Natural killer cell treated with Interleukin-12 subunit alpha and Interleukin-12 subunit beta and Interleukin-15 and Interleukin-18, amount 100 ng/mL, for 72 hours (primary cell): ENCODE measurements around the gene ADAMTSL2. TPM values are rescaled to one million over a fixed set of nuclear protein-coding genes. Genes with fewer than 3 reads are reported as not detected.

Source experiments
- ATAC-seq, 2 donors: fragments of 150-1000 bp; cut with Tn5 transposase in 1 of 2; sonication (Bioruptor Pico), chemical (Tn5 transposase) in 1 of 2; 2 replicates each; pipeline ENCODE4 v1.10.0; 2021
- DNase-seq: peaks from one replicate; pipeline ENCODE4 v3.0.0; 2022; ENCODE audit warnings: low spot score
- H3K27ac Mint-ChIP-seq, 2 donors: 1 replicate in 1 of 2; 2 replicates in 1 of 2; pipeline ENCODE4 v1.8.0; 2022; ENCODE audit warnings: mixed read lengths in 2 of 2, mild to moderate bottlenecking in 1 of 2, moderate library complexity in 1 of 2
- H3K27me3 Mint-ChIP-seq, 2 donors: 1 replicate in 1 of 2; 2 replicates in 1 of 2; pipeline ENCODE4 v1.8.0; 2022; ENCODE audit warnings: mixed read lengths in 2 of 2
- H3K36me3 Mint-ChIP-seq: one replicate; pipeline ENCODE4 v1.8.0; 2022; ENCODE audit warnings: mixed read lengths
- H3K4me1 Mint-ChIP-seq, 2 donors: 1 replicate in 1 of 2; 2 replicates in 1 of 2; pipeline ENCODE4 v1.8.0; 2022; ENCODE audit warnings: low read depth in 2 of 2, mixed read lengths in 2 of 2, mild to moderate bottlenecking in 1 of 2
- H3K4me3 Mint-ChIP-seq: one replicate; pipeline ENCODE4 v1.8.0; 2022; ENCODE audit warnings: mixed read lengths
- H3K9me3 Mint-ChIP-seq: 2 replicates; pipeline ENCODE4 v1.8.0; 2022; ENCODE audit warnings: mixed read lengths
- total RNA-seq, 2 donors: library from RNA; stranded (reverse); gene quantifications; one replicate each; pipeline ENCODE4 v1.2.3, GENCODE V29; 2022

ADAMTSL2 gene
- total RNA-seq, 2 donors from 2014 or later: not detected

DNA sequence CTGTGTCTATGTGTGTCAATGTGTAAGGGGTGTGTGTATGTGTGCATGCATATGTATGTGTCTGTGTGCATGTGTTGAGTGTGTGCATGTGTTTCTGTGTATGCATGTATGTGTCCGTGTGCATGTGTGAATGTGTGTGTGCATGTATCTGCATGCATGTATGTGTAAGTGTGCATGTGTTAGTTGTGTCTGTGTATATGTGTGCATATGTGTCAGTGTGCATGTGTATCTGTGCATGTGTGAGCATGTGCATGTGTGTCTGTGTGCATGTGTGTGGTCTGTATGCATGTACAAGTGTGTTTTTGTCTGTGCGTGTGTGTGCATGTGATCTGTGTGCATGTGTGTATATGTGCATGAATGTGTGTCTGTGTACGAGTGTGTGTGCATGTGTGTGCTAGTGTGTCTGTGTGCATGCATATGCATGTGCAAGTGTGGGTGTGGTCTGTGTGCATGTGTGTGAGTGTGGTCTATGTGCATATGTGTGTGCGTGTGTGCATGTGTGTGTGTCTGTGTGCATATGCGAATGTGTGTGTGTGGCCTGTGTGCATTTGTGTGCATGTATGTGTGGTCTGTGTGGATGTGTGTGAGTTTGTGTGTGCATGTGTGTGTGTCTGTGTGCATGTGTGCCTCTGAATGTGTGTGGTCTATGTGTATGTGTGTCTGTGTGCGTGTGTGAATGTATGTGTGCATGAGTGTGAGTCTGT is 65.1 kb downstream of the ADAMTSL2 start:
- DNase-seq (no peak), ATAC-seq (no peak)
- H3K9me3 Mint-ChIP-seq: peaks cover 9% of the 10 kb centered on the region
- H3K27me3 Mint-ChIP-seq: peaks cover 0 to 10% of the 10 kb centered on the region in 2 donors
- H3K27ac Mint-ChIP-seq: no peak overlapping the region
- H3K4me1 Mint-ChIP-seq: peaks cover 0 to 3% of the 10 kb centered on the region in 2 donors
- H3K36me3 Mint-ChIP-seq: peaks cover 10% of the 10 kb centered on the region
- H3K4me3 Mint-ChIP-seq: no peak overlapping the region

GRCh38 chr9:133600739-133601138 is 66.2 kb downstream of the ADAMTSL2 start:
- DNase-seq (no peak), ATAC-seq (no peak)
- no peak overlapping the region for H3K27ac Mint-ChIP-seq
- peaks cover 10% of the 10 kb centered on the region for H3K36me3 Mint-ChIP-seq
- no peak overlapping the region for H3K4me3 Mint-ChIP-seq
- H3K4me1 Mint-ChIP-seq: peaks cover 0 to 3% of the 10 kb centered on the region in 2 donors
- peaks cover 0 to 11% of the 10 kb centered on the region in 2 donors for H3K27me3 Mint-ChIP-seq
- H3K9me3 Mint-ChIP-seq: peaks cover 9% of the 10 kb centered on the region

GRCh38 chr9:133601746-133602145 is 67.2 kb downstream of the ADAMTSL2 start:
- Mint-ChIP-seq H3K27me3 (peaks cover 0 to 15% of the 10 kb centered on the region in 2 donors), H3K27ac (no peak overlapping the region), H3K36me3 (peaks cover 9% of the 10 kb centered on the region), H3K4me1 (peaks cover 0 to 3% of the 10 kb centered on the region in 2 donors), H3K4me3 (no peak overlapping the region), H3K9me3 (peaks cover 9% of the 10 kb centered on the region)
- DNase-seq: no peak
- ATAC-seq: no peak

DNA sequence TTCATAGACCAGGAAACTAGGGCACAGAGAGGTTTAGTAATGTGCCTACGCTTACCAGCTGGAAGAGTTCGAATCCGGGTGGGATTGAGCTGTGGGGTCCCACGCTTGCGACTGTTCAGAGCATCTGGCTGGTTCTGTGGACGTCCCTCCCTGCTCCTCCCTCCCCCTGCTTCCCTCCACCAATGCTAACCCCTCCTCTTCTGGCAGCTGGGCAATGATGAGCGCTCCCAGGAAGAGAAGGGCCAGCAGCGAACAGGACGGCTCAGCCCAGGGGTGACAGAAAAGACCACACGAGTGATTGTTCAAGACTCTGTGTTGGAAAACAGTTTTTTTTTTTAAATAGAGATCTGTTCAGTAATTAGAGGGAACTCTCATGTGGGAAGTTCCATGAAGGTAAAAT is 67.8 kb downstream of the ADAMTSL2 start:
- Mint-ChIP-seq H3K27ac (no peak overlapping the region), H3K9me3 (peaks cover 4% of the 10 kb centered on the region), H3K27me3 (peaks cover 0 to 15% of the 10 kb centered on the region in 2 donors), H3K36me3 (peaks cover 3% of the 10 kb centered on the region), H3K4me1 (peaks cover 0 to 3% of the 10 kb centered on the region in 2 donors), H3K4me3 (no peak overlapping the region)
- DNase-seq (no peak), ATAC-seq (no peak)

DNA sequence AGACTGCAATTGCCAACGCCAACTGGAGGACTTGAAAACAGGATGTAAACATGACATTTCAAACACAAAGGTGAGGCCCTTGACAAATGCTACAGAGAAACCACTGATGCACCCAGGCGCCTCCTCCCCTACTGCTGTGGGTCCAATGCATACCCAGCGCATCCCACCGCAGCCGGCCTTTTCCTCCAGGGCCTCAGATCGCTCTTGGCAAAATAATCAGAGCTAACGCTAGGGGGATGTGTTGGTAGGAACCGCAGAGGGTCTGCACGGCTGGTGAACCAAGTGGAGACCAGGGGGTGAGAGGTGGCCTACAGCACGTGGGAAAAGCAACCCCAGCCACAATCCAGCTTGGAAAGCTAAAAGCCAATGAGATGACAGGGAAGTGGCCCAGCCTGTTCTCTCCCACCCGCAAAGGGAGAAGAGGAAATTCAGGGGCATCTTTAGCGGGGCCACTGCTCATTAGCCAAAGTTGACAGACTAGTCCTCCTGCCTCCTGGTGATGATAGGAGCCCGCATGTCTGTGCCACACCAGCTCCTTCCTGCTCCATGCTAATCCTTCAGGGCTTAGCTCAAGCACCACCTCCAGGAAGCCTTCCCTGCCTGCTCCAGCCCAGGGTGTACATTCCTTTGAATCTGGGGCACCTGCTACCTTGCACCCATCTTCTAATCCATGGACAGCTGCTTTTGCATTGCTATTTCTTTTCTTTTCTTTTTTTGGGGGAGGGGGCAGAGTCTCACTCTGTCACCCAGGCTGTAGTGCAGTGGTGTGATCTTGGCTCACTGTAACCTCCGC is 68.8 kb downstream of the ADAMTSL2 start:
- no peak for ATAC-seq

DNA sequence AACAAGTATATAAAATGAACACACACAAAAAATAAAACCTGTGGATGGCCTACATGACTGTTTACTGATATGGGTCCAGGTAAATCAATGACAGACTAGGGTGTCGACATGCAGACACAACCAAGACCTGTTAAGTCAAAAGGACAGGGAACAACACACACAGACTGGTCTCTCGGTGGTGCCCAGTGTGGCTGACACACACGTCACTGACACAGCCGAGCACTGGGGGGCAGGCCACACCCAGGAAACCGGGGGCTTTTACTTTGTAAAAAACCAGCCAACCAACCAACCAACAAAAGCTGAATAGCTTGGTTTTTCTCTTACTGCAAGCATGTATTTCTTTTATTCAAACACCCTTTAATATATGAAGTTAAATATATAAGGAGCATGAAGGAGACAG is 69.7 kb downstream of the ADAMTSL2 start:
- Mint-ChIP-seq H3K4me1 (peaks cover 0 to 3% of the 10 kb centered on the region in 2 donors), H3K36me3 (no peaks in the 10 kb centered on the region), H3K4me3 (no peak overlapping the region), H3K9me3 (no peaks in the 10 kb centered on the region), H3K27me3 (peaks cover 0 to 19% of the 10 kb centered on the region in 2 donors), H3K27ac (no peak overlapping the region)
- ATAC-seq: no peak
- peak; percentile 28 for DNase-seq

More for the DNA sequence above, 68.8 kb downstream of the ADAMTSL2 start:
- no peak overlapping the region for H3K27ac Mint-ChIP-seq
- H3K36me3 Mint-ChIP-seq: no peaks in the 10 kb centered on the region
- H3K27me3 Mint-ChIP-seq: peaks cover 0 to 17% of the 10 kb centered on the region in 2 donors
- H3K4me1 Mint-ChIP-seq: peaks cover 0 to 3% of the 10 kb centered on the region in 2 donors
- H3K4me3 Mint-ChIP-seq: no peak overlapping the region
- peak; percentile 47 for DNase-seq
- H3K9me3 Mint-ChIP-seq: no peaks in the 10 kb centered on the region

GRCh38 chr9:133604856-133605255 is 70.4 kb downstream of the ADAMTSL2 start:
- Mint-ChIP-seq H3K27ac (no peak overlapping the region), H3K4me3 (no peak overlapping the region), H3K9me3 (no peaks in the 10 kb centered on the region), H3K27me3 (peaks cover 4 to 23% of the 10 kb centered on the region in 2 donors), H3K4me1 (peaks cover 0 to 3% of the 10 kb centered on the region in 2 donors), H3K36me3 (no peaks in the 10 kb centered on the region)
- DNase-seq (no peak), ATAC-seq (no peak)

DNA sequence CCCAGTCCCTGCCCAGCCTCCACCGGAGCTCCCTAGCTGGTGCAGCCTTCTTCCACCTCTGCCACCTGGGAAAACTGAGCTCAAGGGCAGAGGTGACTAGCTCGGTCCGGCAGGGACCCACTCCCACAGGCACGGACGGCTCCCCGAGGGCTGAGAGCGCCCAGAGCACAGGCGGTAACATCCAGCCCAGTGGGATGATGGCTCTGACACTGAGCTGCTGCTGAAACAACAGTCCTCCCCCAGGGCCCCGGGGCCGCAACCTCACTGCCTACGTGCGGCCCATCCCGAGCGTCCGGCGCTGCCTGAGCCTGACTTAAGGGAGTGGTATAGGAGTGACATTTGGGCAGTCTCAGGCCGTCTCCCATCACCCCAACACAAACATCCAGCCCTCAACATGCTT is 70.9 kb downstream of the ADAMTSL2 start:
- no peak overlapping the region for H3K27ac Mint-ChIP-seq
- DNase-seq: peak; percentile 44

GRCh38 chr9:133605856-133606707 is 71.6 kb downstream of the ADAMTSL2 start:
- no peaks in the 10 kb centered on the region for H3K36me3 Mint-ChIP-seq
- H3K9me3 Mint-ChIP-seq: no peaks in the 10 kb centered on the region
- peak; percentile 6 for DNase-seq
- ATAC-seq: no peak
- no peak overlapping the region for H3K27ac Mint-ChIP-seq
- peaks cover 0 to 3% of the 10 kb centered on the region in 2 donors for H3K4me1 Mint-ChIP-seq
- peaks cover 17 to 30% of the 10 kb centered on the region in 2 donors for H3K27me3 Mint-ChIP-seq
- H3K4me3 Mint-ChIP-seq: no peak overlapping the region

More for the DNA sequence above, 70.9 kb downstream of the ADAMTSL2 start:
- Mint-ChIP-seq H3K4me1 (peaks cover 0 to 3% of the 10 kb centered on the region in 2 donors), H3K36me3 (no peaks in the 10 kb centered on the region), H3K4me3 (no peak overlapping the region), H3K9me3 (no peaks in the 10 kb centered on the region), H3K27me3 (peaks cover 10 to 27% of the 10 kb centered on the region in 2 donors)
- peak; percentile 7 to 11 for ATAC-seq

- no peak overlapping the region for H3K4me3 Mint-ChIP-seq
- H3K27me3 Mint-ChIP-seq: peaks cover 22 to 35% of the 10 kb centered on the region in 2 donors
- DNase-seq: no peak
- peaks cover 0 to 3% of the 10 kb centered on the region in 2 donors for H3K4me1 Mint-ChIP-seq
- no peaks in the 10 kb centered on the region for H3K9me3 Mint-ChIP-seq
- no peak for ATAC-seq
- no peaks in the 10 kb centered on the region for H3K36me3 Mint-ChIP-seq
- no peak overlapping the region for H3K27ac Mint-ChIP-seq
These were observed 72.2 kb downstream of the ADAMTSL2 start for GRCh38 chr9:133606708-133607025.

GRCh38 chr9:133607381-133607780 is 72.9 kb downstream of the ADAMTSL2 start:
- Mint-ChIP-seq H3K27me3 (peaks cover 27 to 37% of the 10 kb centered on the region in 2 donors), H3K27ac (no peak overlapping the region)

DNA sequence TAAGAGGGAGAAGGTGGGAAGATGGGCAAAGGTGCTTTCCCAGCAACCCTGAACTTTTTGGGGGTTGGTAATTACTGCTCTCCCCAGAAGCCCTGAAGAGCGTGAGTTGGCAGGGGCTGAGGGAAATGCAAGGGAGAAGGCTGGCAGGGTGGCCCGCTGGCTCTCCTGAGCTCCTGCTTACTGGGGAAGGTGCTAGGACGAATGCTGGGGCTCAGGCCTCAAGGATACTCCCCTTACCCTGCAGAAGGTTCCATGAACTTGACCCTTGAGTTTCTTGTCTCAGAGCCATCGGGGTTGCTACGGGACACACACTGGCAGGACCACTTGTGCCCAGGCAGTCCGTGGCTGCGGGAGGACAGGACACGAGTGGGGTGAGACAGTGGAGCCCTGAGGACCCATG is 73.5 kb downstream of the ADAMTSL2 start:
- Mint-ChIP-seq H3K4me1 (peaks cover 0 to 3% of the 10 kb centered on the region in 2 donors), H3K36me3 (no peaks in the 10 kb centered on the region), H3K27ac (no peak overlapping the region), H3K27me3 (peaks cover 27 to 37% of the 10 kb centered on the region in 2 donors), H3K4me3 (no peak overlapping the region), H3K9me3 (no peaks in the 10 kb centered on the region)
- DNase-seq: no peak
- no peak for ATAC-seq

More at GRCh38 chr9:133607381-133607780, 72.9 kb downstream of the ADAMTSL2 start:
- no peaks in the 10 kb centered on the region for H3K9me3 Mint-ChIP-seq
- no peak for DNase-seq
- peaks cover 0 to 3% of the 10 kb centered on the region in 2 donors for H3K4me1 Mint-ChIP-seq
- no peak overlapping the region for H3K4me3 Mint-ChIP-seq
- H3K36me3 Mint-ChIP-seq: no peaks in the 10 kb centered on the region
- no peak for ATAC-seq

DNA sequence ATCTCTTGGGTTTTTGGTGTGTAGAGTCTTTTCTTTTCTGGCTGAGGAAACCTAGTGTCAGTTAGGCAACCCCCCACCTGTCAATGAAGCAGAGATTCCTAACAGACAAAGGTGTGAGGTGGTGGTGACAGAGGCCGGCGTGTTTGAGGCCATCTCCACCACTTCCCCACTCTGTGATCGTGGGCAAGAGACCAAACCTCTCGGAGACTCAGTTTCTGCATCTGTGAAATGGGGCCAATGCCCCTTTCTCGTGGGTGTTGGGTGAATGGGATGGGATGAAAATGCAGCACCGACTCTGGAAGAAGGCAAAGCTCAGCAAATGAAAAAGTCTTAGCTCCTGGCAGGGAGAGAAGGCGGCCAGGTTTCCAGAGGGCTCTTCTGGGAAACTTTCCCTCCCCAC is 73.9 kb downstream of the ADAMTSL2 start:
- ATAC-seq (no peak), DNase-seq (no peak)
- Mint-ChIP-seq H3K27me3 (peaks cover 31 to 41% of the 10 kb centered on the region in 2 donors), H3K9me3 (no peaks in the 10 kb centered on the region), H3K27ac (no peak overlapping the region), H3K4me3 (no peak overlapping the region), H3K4me1 (peaks cover 0 to 3% of the 10 kb centered on the region in 2 donors), H3K36me3 (no peaks in the 10 kb centered on the region)
